Measurements from ENCODE around the gene TNFRSF11A.

The TNFRSF11A gene

GRCh38 chr18:62374410-62374965 lies 49.4 kb downstream of the TNFRSF11A start:
- no peak overlapping the region for H3K4me3 ChIP-seq (ENCODE audit: low read length)
- H3K9ac ChIP-seq (ENCODE audit: low read length) = no peak overlapping the region
- no peaks in the 10 kb centered on the region for H3F3A ChIP-seq (ENCODE audit: insufficient read depth, low read length)
- TF ChIP-seq CTCF (IDR thresholded peaks at IDR 0.05; ENCODE audit: low read length) = no peak
- TF ChIP-seq EZH2phosphoT487 (IDR thresholded peaks at IDR 0.05; ENCODE audit: low read length) = no peak
- no peak for TF ChIP-seq EZH2 (optimal IDR thresholded peaks at IDR 0.05; ENCODE audit: low read depth, low read length)
- no peaks in the 10 kb centered on the region for H3K4me1 ChIP-seq (ENCODE audit: low read length)
- no peak overlapping the region for H2AFZ ChIP-seq (ENCODE audit: low read length)
- H4K20me1 ChIP-seq (ENCODE audit: insufficient read depth, low read length) = no peaks in the 10 kb centered on the region
- no peak for DNase-seq
- H3K79me2 ChIP-seq (ENCODE audit: low read length) = no peaks in the 10 kb centered on the region
- no peak overlapping the region for H3K27ac ChIP-seq (ENCODE audit: low read length)
- no peaks in the 10 kb centered on the region for H3K9me3 ChIP-seq (replicated peaks; ENCODE audit: insufficient read depth, low read length)
- H3K27me3 ChIP-seq (replicated peaks; ENCODE audit: insufficient read depth, low read length) = no peaks in the 10 kb centered on the region
- no peaks in the 10 kb centered on the region for H3K9me2 ChIP-seq (replicated peaks; ENCODE audit: insufficient read depth, low read length)
- H3K36me3 ChIP-seq (replicated peaks; ENCODE audit: insufficient read depth, low read length) = no peaks in the 10 kb centered on the region
- no peak overlapping the region for H3K4me2 ChIP-seq (ENCODE audit: low read depth, low read length)

- no peak overlapping the region for H3K4me3 ChIP-seq (ENCODE audit: low read length)
- H4K20me1 ChIP-seq (ENCODE audit: insufficient read depth, low read length) = no peaks in the 10 kb centered on the region
- no peak for DNase-seq
- no peaks in the 10 kb centered on the region for H3K79me2 ChIP-seq (ENCODE audit: low read length)
- TF ChIP-seq CTCF (IDR thresholded peaks at IDR 0.05; ENCODE audit: low read length) = no peak
- no peak for TF ChIP-seq EZH2 (optimal IDR thresholded peaks at IDR 0.05; ENCODE audit: low read depth, low read length)
- TF ChIP-seq EZH2phosphoT487 (IDR thresholded peaks at IDR 0.05; ENCODE audit: low read length) = no peak
- no peaks in the 10 kb centered on the region for H3K9me3 ChIP-seq (replicated peaks; ENCODE audit: insufficient read depth, low read length)
- no peak overlapping the region for H3K9ac ChIP-seq (ENCODE audit: low read length)
- H3K4me2 ChIP-seq (ENCODE audit: low read depth, low read length) = no peak overlapping the region
- no peak overlapping the region for H3K27ac ChIP-seq (ENCODE audit: low read length)
- no peaks in the 10 kb centered on the region for H3K9me2 ChIP-seq (replicated peaks; ENCODE audit: insufficient read depth, low read length)
- no peaks in the 10 kb centered on the region for H3K27me3 ChIP-seq (replicated peaks; ENCODE audit: insufficient read depth, low read length)
- H3K36me3 ChIP-seq (replicated peaks; ENCODE audit: insufficient read depth, low read length) = no peaks in the 10 kb centered on the region
- H2AFZ ChIP-seq (ENCODE audit: low read length) = no peak overlapping the region
- no peaks in the 10 kb centered on the region for H3F3A ChIP-seq (ENCODE audit: insufficient read depth, low read length)
- no peaks in the 10 kb centered on the region for H3K4me1 ChIP-seq (ENCODE audit: low read length)
Measured at GRCh38 chr18:62377131-62377807, 52.2 kb downstream of the TNFRSF11A start.

GRCh38 chr18:62379051-62379450 lies 53.9 kb downstream of the TNFRSF11A start:
- no peak for TF ChIP-seq EZH2phosphoT487 (IDR thresholded peaks at IDR 0.05; ENCODE audit: low read length)
- TF ChIP-seq CTCF (IDR thresholded peaks at IDR 0.05; ENCODE audit: low read length) = no peak
- TF ChIP-seq EZH2 (optimal IDR thresholded peaks at IDR 0.05; ENCODE audit: low read depth, low read length) = no peak
- no peak overlapping the region for H3K4me3 ChIP-seq (ENCODE audit: low read length)

More at GRCh38 chr18:62379051-62379450, 53.9 kb downstream of the TNFRSF11A start:
- DNase-seq = no peak
- Histone ChIP-seq H3K4me2 (ENCODE audit: low read depth, low read length) (no peak overlapping the region), H3F3A (ENCODE audit: insufficient read depth, low read length) (no peaks in the 10 kb centered on the region), H3K9me2 (replicated peaks; ENCODE audit: insufficient read depth, low read length) (no peaks in the 10 kb centered on the region), H2AFZ (ENCODE audit: low read length) (no peak overlapping the region), H3K9ac (ENCODE audit: low read length) (no peak overlapping the region), H3K9me3 (replicated peaks; ENCODE audit: insufficient read depth, low read length) (no peaks in the 10 kb centered on the region), H3K4me1 (ENCODE audit: low read length) (no peaks in the 10 kb centered on the region), H3K27me3 (replicated peaks; ENCODE audit: insufficient read depth, low read length) (no peaks in the 10 kb centered on the region), H3K36me3 (replicated peaks; ENCODE audit: insufficient read depth, low read length) (no peaks in the 10 kb centered on the region), H3K79me2 (ENCODE audit: low read length) (no peaks in the 10 kb centered on the region), H3K27ac (ENCODE audit: low read length) (no peak overlapping the region), H4K20me1 (ENCODE audit: insufficient read depth, low read length) (no peaks in the 10 kb centered on the region)

All from MM.1S (cell line).